Amygdala (tissue), 56 donors: ENCODE data around the gene PARD6B.
"Not testable (repeated sequence)": the region's sequence is repeated elsewhere in the genome, so short reads cannot be mapped to it uniquely, and the experiment has no call there.

Experiments used
- DNase-seq, 56 donors: peaks; one replicate each; lab custom pipeline; 2025; lab: John Stamatoyannopoulos, UW

Gene PARD6B

GRCh38 chr20:50735813-50736212, 4.4 kb downstream of the PARD6B start:
- DNase-seq: no peak

- no peak for DNase-seq
Measured at GRCh38 chr20:50737352-50737751, 6.0 kb downstream of the PARD6B start.

GRCh38 chr20:50743087-50743486, 11.7 kb downstream of the PARD6B start:
- DNase-seq: no peak

- DNase-seq: peak in 11 of 56 donors; percentile 5 to 41 (median 11)
Measured at GRCh38 chr20:50744143-50744792, 12.9 kb downstream of the PARD6B start.

GRCh38 chr20:50745634-50746137, 14.3 kb downstream of the PARD6B start:
- no peak for DNase-seq

- peak in 1 of 56 donors; percentile 3 for DNase-seq
Measured at GRCh38 chr20:50746138-50746940, 15.0 kb downstream of the PARD6B start.

GRCh38 chr20:50747275-50747674, 15.9 kb downstream of the PARD6B start:
- DNase-seq: no peak

- no peak for DNase-seq
Measured at GRCh38 chr20:50750145-50750671, 18.8 kb downstream of the PARD6B start.

- no peak for DNase-seq
Measured at GRCh38 chr20:50753152-50753551, 21.8 kb downstream of the PARD6B start.

- DNase-seq: no peak
Measured at GRCh38 chr20:50754420-50754819, 23.0 kb downstream of the PARD6B start.

GRCh38 chr20:50756447-50756846, 25.1 kb downstream of the PARD6B start:
- no peak for DNase-seq

- no peak for DNase-seq
Measured at GRCh38 chr20:50758469-50758868, 27.1 kb downstream of the PARD6B start.

- no peak for DNase-seq
Measured at GRCh38 chr20:50758992-50759391, 27.6 kb downstream of the PARD6B start.

GRCh38 chr20:50759678-50760077, 28.3 kb downstream of the PARD6B start:
- DNase-seq: no peak

GRCh38 chr20:50762045-50762422, 30.7 kb downstream of the PARD6B start:
- no peak for DNase-seq

GRCh38 chr20:50762435-50763220, 31.2 kb downstream of the PARD6B start:
- peak in 49 of 56 donors; percentile 10 to 84 (median 56) for DNase-seq

- DNase-seq: not testable (repeated sequence)
Measured at GRCh38 chr20:50763550-50764458, 32.4 kb downstream of the PARD6B start.

GRCh38 chr20:50765251-50765650, 33.9 kb downstream of the PARD6B start:
- DNase-seq: not testable (repeated sequence)

- DNase-seq: no peak
Measured at GRCh38 chr20:50765674-50766073, 34.3 kb downstream of the PARD6B start.
